HG03280 (cell line): Measurements from ENCODE around the gene FSD1L.
A peak's percentile ranks its signal among the peaks of the same experiment; 100 is the strongest.
"Not testable (repeated sequence)": the region's sequence is repeated elsewhere in the genome, so short reads cannot be mapped to it uniquely, and the experiment has no call there.

Source experiments
- ATAC-seq: cut with Tn5 transposase; IDR thresholded peaks from one replicate; pipeline ENCODE4 v1.9.1; 2021; ENCODE audit warnings: mild to moderate bottlenecking, moderate library complexity; ENCODE audit not compliant: unreplicated experiment

Gene FSD1L

GRCh38 chr9:105535920-105536668, 88.3 kb downstream of the FSD1L start:
- ATAC-seq: peak; percentile 54

- ATAC-seq: no peak
These were observed 91.6 kb downstream of the FSD1L start for GRCh38 chr9:105539452-105539851.

GRCh38 chr9:105541838-105542237, 94.0 kb downstream of the FSD1L start:
- ATAC-seq: peak; percentile 85

GRCh38 chr9:105554042-105554441, 106.2 kb downstream of the FSD1L start:
- no peak for ATAC-seq

GRCh38 chr9:105557804-105558610, 110.2 kb downstream of the FSD1L start, which contains the start of gene FKTN:
Gene FKTN (plus strand): TSS chr9:105558131. CDS start chr9:105575033, 16,902 bp downstream.
- peak; percentile 95 for ATAC-seq

GRCh38 chr9:105572455-105572854, 124.6 kb downstream of the FSD1L start:
- no peak for ATAC-seq

- not testable (repeated sequence) for ATAC-seq
These were observed 132.1 kb downstream of the FSD1L start for GRCh38 chr9:105579952-105580351.

- not testable (repeated sequence) for ATAC-seq
These were observed 133.7 kb downstream of the FSD1L start for GRCh38 chr9:105581550-105581949.

- no peak for ATAC-seq
These were observed 145.3 kb downstream of the FSD1L start for GRCh38 chr9:105593145-105593544.
